Measurements from ENCODE around the gene YEATS2.

The YEATS2 gene

GRCh38 chr3:183826448-183827250 lies 129.1 kb downstream of the YEATS2 start:
- TF ChIP-seq, protein P1, sequence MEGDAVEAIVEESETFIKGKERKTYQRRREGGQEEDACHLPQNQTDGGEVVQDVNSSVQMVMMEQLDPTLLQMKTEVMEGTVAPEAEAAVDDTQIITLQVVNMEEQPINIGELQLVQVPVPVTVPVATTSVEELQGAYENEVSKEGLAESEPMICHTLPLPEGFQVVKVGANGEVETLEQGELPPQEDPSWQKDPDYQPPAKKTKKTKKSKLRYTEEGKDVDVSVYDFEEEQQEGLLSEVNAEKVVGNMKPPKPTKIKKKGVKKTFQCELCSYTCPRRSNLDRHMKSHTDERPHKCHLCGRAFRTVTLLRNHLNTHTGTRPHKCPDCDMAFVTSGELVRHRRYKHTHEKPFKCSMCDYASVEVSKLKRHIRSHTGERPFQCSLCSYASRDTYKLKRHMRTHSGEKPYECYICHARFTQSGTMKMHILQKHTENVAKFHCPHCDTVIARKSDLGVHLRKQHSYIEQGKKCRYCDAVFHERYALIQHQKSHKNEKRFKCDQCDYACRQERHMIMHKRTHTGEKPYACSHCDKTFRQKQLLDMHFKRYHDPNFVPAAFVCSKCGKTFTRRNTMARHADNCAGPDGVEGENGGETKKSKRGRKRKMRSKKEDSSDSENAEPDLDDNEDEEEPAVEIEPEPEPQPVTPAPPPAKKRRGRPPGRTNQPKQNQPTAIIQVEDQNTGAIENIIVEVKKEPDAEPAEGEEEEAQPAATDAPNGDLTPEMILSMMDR (IDR thresholded peaks at IDR 0.05) = no peak

GRCh38 chr3:183827809-183828537 lies 130.4 kb downstream of the YEATS2 start:
- TF ChIP-seq, protein P1 (IDR thresholded peaks at IDR 0.05) = no peak

- TF ChIP-seq, protein P1 (IDR thresholded peaks at IDR 0.05) = no peak
These were observed 130.9 kb downstream of the YEATS2 start for GRCh38 chr3:183828538-183828870.

DNA sequence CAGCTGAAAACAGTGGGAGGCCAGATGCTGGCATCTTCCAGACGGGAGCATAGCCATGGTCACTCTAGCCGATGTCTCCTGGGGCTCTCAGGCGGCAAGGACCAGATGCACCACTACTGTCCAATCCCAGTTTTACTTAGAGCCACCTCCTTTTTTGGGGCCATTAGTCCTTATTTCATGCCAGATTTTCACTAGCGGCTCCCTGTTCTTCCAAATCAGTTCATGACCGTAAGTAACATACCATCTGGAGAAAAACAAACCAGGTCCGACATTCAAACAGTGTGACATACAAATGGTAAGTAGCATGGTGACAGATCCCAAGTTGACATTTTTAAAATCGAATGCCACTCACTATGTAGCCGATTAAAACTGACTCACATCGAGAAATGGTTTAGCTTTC lies 131.9 kb downstream of the YEATS2 start:
- TF ChIP-seq, protein P1 (IDR thresholded peaks at IDR 0.05) = no peak

DNA sequence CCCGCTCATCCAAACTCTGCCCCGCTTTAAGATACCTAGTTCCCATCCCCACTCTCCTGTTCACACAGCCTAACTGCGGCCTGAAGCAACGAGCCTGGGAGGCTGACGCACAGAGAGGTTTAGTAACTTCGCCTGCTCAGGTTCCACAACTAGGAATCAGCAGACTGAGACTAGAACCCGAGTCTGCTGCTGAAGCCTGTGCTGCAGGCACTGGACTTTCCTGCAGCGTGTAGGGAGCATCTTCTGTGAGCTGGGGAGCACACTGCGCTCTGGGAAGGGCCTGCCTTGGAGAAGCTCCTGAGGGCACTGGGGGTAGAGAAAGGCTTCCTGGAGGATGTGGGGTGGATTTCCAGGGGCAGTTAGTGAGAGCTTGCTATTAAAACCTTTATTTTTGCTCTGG lies 132.6 kb downstream of the YEATS2 start:
- TF ChIP-seq, protein P1 (IDR thresholded peaks at IDR 0.05) = no peak

GRCh38 chr3:183833516-183833915 lies 135.9 kb downstream of the YEATS2 start:
- TF ChIP-seq, protein P1 (IDR thresholded peaks at IDR 0.05) = no peak

- TF ChIP-seq, protein P1 (IDR thresholded peaks at IDR 0.05) = no peak
These were observed 139.8 kb downstream of the YEATS2 start for GRCh38 chr3:183837390-183837789.

Data from LNCAP (cell line).